B cell (primary cell): ENCODE measurements around the gene TMX2.

ENCODE experiments used
- EZH2 ChIP-seq: IDR thresholded peaks from 2 replicates; pipeline ENCODE4 v1.6.1; 2012; ENCODE audit warnings: borderline replicate concordance, low read depth, mild to moderate bottlenecking, moderate library complexity, low read length; ENCODE audit not compliant: insufficient read depth, poor library complexity, severe bottlenecking
- TF ChIP-seq, protein P1 (sequence below): fragments of 200-600 bp; IDR thresholded peaks from one replicate; pipeline ENCODE4 v1.8.0; 2022; ENCODE audit warnings: antibody characterized with exemption, mild to moderate bottlenecking

DNA sequence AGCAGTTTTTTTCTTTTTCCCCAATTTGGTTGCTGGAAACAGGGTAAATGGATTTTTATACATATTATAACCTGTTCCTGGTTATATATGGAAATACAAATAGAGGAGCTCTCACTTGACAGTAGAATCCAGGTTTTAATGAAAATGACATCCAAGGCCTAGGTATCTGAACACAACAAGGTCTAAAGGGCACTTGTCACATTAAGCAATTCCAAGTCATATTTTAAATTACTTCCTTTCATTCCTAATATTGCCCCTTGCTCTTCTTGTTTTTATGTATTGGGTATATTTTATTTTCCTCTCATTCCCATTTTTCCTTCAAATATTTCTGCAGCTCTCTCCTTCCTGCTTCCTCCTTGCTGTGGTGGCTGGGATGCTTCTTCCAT lies 76.3 kb downstream of the TMX2 start:
- TF ChIP-seq EZH2 = no peak
- TF ChIP-seq, protein P1, sequence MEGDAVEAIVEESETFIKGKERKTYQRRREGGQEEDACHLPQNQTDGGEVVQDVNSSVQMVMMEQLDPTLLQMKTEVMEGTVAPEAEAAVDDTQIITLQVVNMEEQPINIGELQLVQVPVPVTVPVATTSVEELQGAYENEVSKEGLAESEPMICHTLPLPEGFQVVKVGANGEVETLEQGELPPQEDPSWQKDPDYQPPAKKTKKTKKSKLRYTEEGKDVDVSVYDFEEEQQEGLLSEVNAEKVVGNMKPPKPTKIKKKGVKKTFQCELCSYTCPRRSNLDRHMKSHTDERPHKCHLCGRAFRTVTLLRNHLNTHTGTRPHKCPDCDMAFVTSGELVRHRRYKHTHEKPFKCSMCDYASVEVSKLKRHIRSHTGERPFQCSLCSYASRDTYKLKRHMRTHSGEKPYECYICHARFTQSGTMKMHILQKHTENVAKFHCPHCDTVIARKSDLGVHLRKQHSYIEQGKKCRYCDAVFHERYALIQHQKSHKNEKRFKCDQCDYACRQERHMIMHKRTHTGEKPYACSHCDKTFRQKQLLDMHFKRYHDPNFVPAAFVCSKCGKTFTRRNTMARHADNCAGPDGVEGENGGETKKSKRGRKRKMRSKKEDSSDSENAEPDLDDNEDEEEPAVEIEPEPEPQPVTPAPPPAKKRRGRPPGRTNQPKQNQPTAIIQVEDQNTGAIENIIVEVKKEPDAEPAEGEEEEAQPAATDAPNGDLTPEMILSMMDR = no peak
